B cell (primary cell): Measurements from ENCODE around the gene TPSG1. TPM values are rescaled to one million over a fixed set of nuclear protein-coding genes. Genes with fewer than 3 reads are reported as not detected.

Source experiments
- ATAC-seq: fragments of 200-7000 bp; cut with Tn5 transposase; one replicate; pipeline ENCODE4 v1.10.0; 2021; ENCODE audit warnings: low read depth, mild to moderate bottlenecking, moderate number of reproducible peaks, moderate library complexity
- CTCF ChIA-PET: fragments of 350-600 bp; sonication (Branson Sonifier 250); formaldehyde crosslinking; loops from one replicate; lab custom pipeline; 2021; ENCODE audit warnings: antibody characterized with exemption, inconsistent platforms; lab: Charles Lee
- POLR2A ChIA-PET: fragments of 350-600 bp; sonication (Branson Sonifier 250); formaldehyde crosslinking; loops from one replicate; lab custom pipeline; 2021; ENCODE audit warnings: antibody characterized with exemption; lab: Charles Lee
- DNase-seq: peaks from one replicate; pipeline ENCODE4 v3.0.0; 2013
- H2AFZ ChIP-seq: 2 replicates; pipeline ENCODE4 v1.6.1; 2012; ENCODE audit warnings: mild to moderate bottlenecking, low read depth, low read length; ENCODE audit not compliant: insufficient read depth, poor library complexity, severe bottlenecking
- H3K27ac ChIP-seq, 2 donors: 1 replicate in 1 of 2; 2 replicates in 1 of 2; pipeline ENCODE4 v1.5.1; 2012 to 2013; ENCODE audit warnings: low read length in 2 of 2, mild to moderate bottlenecking in 2 of 2, moderate library complexity in 1 of 2
- H3K27me3 ChIP-seq, 4 experiments: fragments of 200-600 bp in 1 of 4; sonication (generic) in 1 of 4; replicated peaks in 1 of 4; 1 replicate in 2 of 4; 2 replicates in 2 of 4; pipeline versions ENCODE4 v1.6.1 to v1.7.0; 2013 to 2016; ENCODE audit warnings: low read length in 3 of 4, mild to moderate bottlenecking in 2 of 4, mixed read lengths in 1 of 4, moderate library complexity in 1 of 4; ENCODE audit not compliant: insufficient read depth in 4 of 4, control insufficient read depth in 3 of 4; ENCODE audit errors: control extremely low read depth in 1 of 4
- H3K36me3 ChIP-seq, 2 experiments: replicated peaks in 1 of 2; 1 replicate in 1 of 2; 2 replicates in 1 of 2; pipeline versions ENCODE4 v1.6.1 to v1.7.1; 2013; ENCODE audit warnings: low read length in 1 of 2; ENCODE audit not compliant: insufficient read depth in 2 of 2, control insufficient read depth in 1 of 2; ENCODE audit errors: control extremely low read depth in 1 of 2, extremely low read depth in 1 of 2
- H3K4me1 ChIP-seq, 2 donors: fragments of 200-600 bp in 1 of 2; sonication (generic) in 1 of 2; 1 replicate in 1 of 2; 2 replicates in 1 of 2; pipeline versions ENCODE4 v1.5.1 to v1.6.1; 2013 to 2017; ENCODE audit warnings: low read length in 2 of 2; ENCODE audit not compliant: control insufficient read depth in 2 of 2, insufficient read depth in 2 of 2
- H3K4me2 ChIP-seq: replicated peaks from 2 replicates; pipeline ENCODE3; 2012; ENCODE audit warnings: mild to moderate bottlenecking, low read depth, low read length; ENCODE audit not compliant: poor library complexity, severe bottlenecking
- H3K4me3 ChIP-seq, 5 experiments: fragments of 200-600 bp in 1 of 5; sonication (generic) in 1 of 5; 1 replicate in 3 of 5; 2 replicates in 2 of 5; pipeline versions ENCODE4 v1.5.1 to v1.7.0; 2011 to 2016; ENCODE audit warnings: low read length in 4 of 5, mild to moderate bottlenecking in 4 of 5, low read depth in 2 of 5, control low read depth in 1 of 5, moderate library complexity in 1 of 5; ENCODE audit not compliant: insufficient read depth in 1 of 5; ENCODE audit errors: control extremely low read depth in 1 of 5, extremely low read depth in 1 of 5
- H3K79me2 ChIP-seq: fragments of 200-600 bp; sonication (generic); one replicate; pipeline ENCODE4 v1.6.0; 2016; ENCODE audit warnings: low read length; ENCODE audit not compliant: control insufficient read depth, insufficient read depth
- H3K9ac ChIP-seq: fragments of 200-600 bp; sonication (generic); 2 replicates; pipeline ENCODE4 v1.6.1; 2017; ENCODE audit warnings: mild to moderate bottlenecking, low read length, moderate library complexity
- H3K9me3 ChIP-seq, 3 donors: one replicate each; pipeline versions ENCODE4 v1.6.1 to v1.7.1; 2013; ENCODE audit warnings: low read length in 2 of 3; ENCODE audit not compliant: control insufficient read depth in 2 of 3, insufficient read depth in 1 of 3; ENCODE audit errors: control extremely low read depth in 1 of 3
- H4K20me1 ChIP-seq: 2 replicates; pipeline ENCODE4 v1.6.0; 2012; ENCODE audit warnings: mild to moderate bottlenecking, low read length; ENCODE audit not compliant: insufficient read depth, control insufficient read depth, poor library complexity, severe bottlenecking
- H3K27ac Mint-ChIP-seq: one replicate; pipeline ENCODE4 v1.8.0; 2021; ENCODE audit warnings: mixed read lengths
- H3K27me3 Mint-ChIP-seq: one replicate; pipeline ENCODE4 v1.8.0; 2021; ENCODE audit warnings: mixed read lengths
- H3K4me1 Mint-ChIP-seq: one replicate; pipeline ENCODE4 v1.8.0; 2021; ENCODE audit warnings: mixed read lengths
- H3K4me3 Mint-ChIP-seq: one replicate; pipeline ENCODE4 v1.8.0; 2021; ENCODE audit warnings: mixed read lengths
- H3K9me3 Mint-ChIP-seq: one replicate; pipeline ENCODE4 v1.8.0; 2022; ENCODE audit warnings: mixed read lengths; ENCODE audit not compliant: insufficient read depth
- EZH2 ChIP-seq: IDR thresholded peaks from 2 replicates; pipeline ENCODE4 v1.6.1; 2012; ENCODE audit warnings: borderline replicate concordance, low read depth, mild to moderate bottlenecking, moderate library complexity, low read length; ENCODE audit not compliant: insufficient read depth, poor library complexity, severe bottlenecking
- WGBS: methylation state at CpG from one replicate; pipeline ENCODE4 v1.1.5; 2013; ENCODE audit warnings: missing lambda C conversion rate; ENCODE audit not compliant: insufficient coverage; 5-methylcytosine and 5-hydroxymethylcytosine counted together
- intact Hi-C: fragments of 100-400 bp; cut with micrococcal nuclease; formaldehyde crosslinking; loops from one replicate; pipeline ENCODE4 v1.10.0; 2022
- polyA plus RNA-seq: library from polyadenylated mRNA; depleted of rRNA; stranded (reverse); fragments of >200 nt; gene quantifications from 2 replicates; pipeline ENCODE4 v1.2.3, GENCODE V29; 2012
- total RNA-seq, 2 donors: library from RNA; stranded (reverse); fragments of 120-200 nt in 1 of 2; gene quantifications; 1 replicate in 1 of 2; 2 replicates in 1 of 2; pipeline versions ENCODE4 v1.2.3 to v1.2.4, GENCODE V29; 2013 to 2022
- TF ChIP-seq, protein P1 (sequence below): fragments of 200-600 bp; IDR thresholded peaks from one replicate; pipeline ENCODE4 v1.8.0; 2022; ENCODE audit warnings: antibody characterized with exemption, mild to moderate bottlenecking

TPSG1 gene
- total and polyA plus RNA-seq, 2 donors (not counting 1 experiment from before 2014, with no cell fraction given), result not detected

DNA sequence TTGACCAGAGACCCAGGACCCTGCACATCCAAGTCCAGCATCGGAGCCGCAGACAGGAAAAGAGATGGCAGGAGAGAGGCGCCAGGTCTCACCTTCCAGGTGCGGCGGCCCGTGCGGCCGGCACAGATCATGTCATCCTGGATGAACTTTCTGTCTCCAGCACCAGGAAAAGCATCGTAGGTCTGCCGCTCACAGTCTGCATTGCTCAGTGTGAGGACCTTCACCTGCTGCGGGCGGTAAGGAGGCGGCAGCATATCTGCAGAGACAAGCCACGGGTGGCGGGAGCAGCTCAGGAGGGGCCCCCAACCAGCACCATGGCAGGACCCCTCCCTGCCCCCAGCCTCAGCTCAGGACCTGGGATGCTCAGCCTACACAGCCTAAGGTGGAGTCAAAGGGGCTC is 48.7 kb upstream of the TPSG1 start:
- Histone ChIP-seq H3K9ac (no peak overlapping the region), H3K4me1 (peaks cover 0 to 4% of the 10 kb centered on the region in 2 donors), H3K4me3 (no peak overlapping the region), H2AFZ (no peak overlapping the region), H4K20me1 (no peaks in the 10 kb centered on the region), H3K27ac (no peak overlapping the region), H3K36me3 (no peaks in the 10 kb centered on the region), H3K27me3 (peaks cover 0 to 24% (median 3%) of the 10 kb centered on the region in 4 experiments), H3K9me3 (no peaks in the 10 kb centered on the region), H3K4me2 (no peak overlapping the region), H3K79me2 (no peaks in the 10 kb centered on the region)
- CTCF ChIA-PET, result no interaction called here
- no peak for DNase-seq
- POLR2A ChIA-PET, result no interaction called here
- Mint-ChIP-seq H3K27me3 (peaks cover 30% of the 10 kb centered on the region), H3K27ac (no peak overlapping the region), H3K9me3 (no peaks in the 10 kb centered on the region), H3K4me1 (no peaks in the 10 kb centered on the region), H3K4me3 (no peak overlapping the region)
- ATAC-seq, result no peak
- 90% methylated on average over 15 of the region's 15 CpGs for WGBS
- TF ChIP-seq, protein P1, sequence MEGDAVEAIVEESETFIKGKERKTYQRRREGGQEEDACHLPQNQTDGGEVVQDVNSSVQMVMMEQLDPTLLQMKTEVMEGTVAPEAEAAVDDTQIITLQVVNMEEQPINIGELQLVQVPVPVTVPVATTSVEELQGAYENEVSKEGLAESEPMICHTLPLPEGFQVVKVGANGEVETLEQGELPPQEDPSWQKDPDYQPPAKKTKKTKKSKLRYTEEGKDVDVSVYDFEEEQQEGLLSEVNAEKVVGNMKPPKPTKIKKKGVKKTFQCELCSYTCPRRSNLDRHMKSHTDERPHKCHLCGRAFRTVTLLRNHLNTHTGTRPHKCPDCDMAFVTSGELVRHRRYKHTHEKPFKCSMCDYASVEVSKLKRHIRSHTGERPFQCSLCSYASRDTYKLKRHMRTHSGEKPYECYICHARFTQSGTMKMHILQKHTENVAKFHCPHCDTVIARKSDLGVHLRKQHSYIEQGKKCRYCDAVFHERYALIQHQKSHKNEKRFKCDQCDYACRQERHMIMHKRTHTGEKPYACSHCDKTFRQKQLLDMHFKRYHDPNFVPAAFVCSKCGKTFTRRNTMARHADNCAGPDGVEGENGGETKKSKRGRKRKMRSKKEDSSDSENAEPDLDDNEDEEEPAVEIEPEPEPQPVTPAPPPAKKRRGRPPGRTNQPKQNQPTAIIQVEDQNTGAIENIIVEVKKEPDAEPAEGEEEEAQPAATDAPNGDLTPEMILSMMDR, result no peak
- TF ChIP-seq EZH2, result no peak
- intact Hi-C loops, result no loop called here

DNA sequence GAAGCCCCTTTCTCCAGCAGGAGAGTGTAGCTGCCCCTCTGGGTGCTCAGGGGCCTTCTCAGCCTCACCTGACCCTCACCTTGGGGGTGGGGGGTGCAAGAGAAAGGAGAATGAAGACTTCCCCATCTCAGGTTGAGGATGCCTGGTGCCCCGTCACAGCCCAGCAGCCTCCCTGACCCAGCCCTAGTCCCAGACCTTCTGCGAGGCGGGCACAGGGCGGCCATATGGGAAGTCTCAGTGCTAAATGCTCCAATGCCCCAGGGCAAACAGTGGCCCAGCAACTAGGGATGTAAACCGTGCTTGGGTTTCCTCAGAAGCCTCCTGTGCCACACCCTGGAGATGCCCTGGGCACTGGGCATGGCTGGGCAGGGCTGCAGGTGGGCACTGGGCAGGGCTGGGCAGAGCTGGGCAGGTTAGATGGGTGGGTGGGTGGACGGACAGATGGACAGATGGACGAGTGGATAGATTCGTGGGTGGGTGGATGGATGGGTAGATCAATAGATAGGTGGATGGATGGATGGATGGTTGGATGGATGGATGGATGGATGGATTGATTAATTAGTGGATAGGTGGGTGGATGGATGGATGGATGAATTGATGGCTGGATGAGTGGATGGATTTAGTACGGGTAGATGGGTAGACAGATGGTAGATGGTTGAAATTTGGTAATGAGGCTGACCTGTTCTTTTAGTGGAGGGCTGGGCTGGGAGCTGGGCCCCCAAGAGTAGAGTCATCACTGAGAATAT is 47.6 kb upstream of the TPSG1 start:
- WGBS, result 64% methylated on average over 9 of the region's 9 CpGs
- H3K4me1 ChIP-seq, result peaks cover 0 to 4% of the 10 kb centered on the region in 2 donors
- H3K9me3 Mint-ChIP-seq, result no peaks in the 10 kb centered on the region
- peaks cover 28% of the 10 kb centered on the region for H3K27me3 Mint-ChIP-seq
- H3K27ac ChIP-seq, result no peak overlapping the region
- ATAC-seq (no peak), DNase-seq (no peak)
- no peaks in the 10 kb centered on the region for H3K4me1 Mint-ChIP-seq
- H3K9ac ChIP-seq, result no peak overlapping the region
- peaks cover 0 to 24% (median 3%) of the 10 kb centered on the region in 4 experiments for H3K27me3 ChIP-seq
- H3K27ac Mint-ChIP-seq, result no peak overlapping the region
- H3K4me2 ChIP-seq, result peak overlapping the region; percentile 5
- H3K79me2 ChIP-seq, result no peaks in the 10 kb centered on the region
- intact Hi-C loops, result no loop called here
- POLR2A ChIA-PET, result no interaction called here
- no peak overlapping the region for H3K4me3 ChIP-seq
- H3K4me3 Mint-ChIP-seq, result no peak overlapping the region
- CTCF ChIA-PET, result no interaction called here
- H2AFZ ChIP-seq, result no peak overlapping the region
- H3K9me3 ChIP-seq, result no peaks in the 10 kb centered on the region
- H3K36me3 ChIP-seq, result no peaks in the 10 kb centered on the region
- H4K20me1 ChIP-seq, result no peaks in the 10 kb centered on the region
- no peak for TF ChIP-seq EZH2
- TF ChIP-seq, protein P1, result no peak
